ENCODE results near the gene S100A3.
A peak's percentile ranks its signal among the peaks of the same experiment; 100 is the strongest.
"Not testable (repeated sequence)": the region's sequence is repeated elsewhere in the genome, so short reads cannot be mapped to it uniquely, and the experiment has no call there.

S100A3 gene

DNA sequence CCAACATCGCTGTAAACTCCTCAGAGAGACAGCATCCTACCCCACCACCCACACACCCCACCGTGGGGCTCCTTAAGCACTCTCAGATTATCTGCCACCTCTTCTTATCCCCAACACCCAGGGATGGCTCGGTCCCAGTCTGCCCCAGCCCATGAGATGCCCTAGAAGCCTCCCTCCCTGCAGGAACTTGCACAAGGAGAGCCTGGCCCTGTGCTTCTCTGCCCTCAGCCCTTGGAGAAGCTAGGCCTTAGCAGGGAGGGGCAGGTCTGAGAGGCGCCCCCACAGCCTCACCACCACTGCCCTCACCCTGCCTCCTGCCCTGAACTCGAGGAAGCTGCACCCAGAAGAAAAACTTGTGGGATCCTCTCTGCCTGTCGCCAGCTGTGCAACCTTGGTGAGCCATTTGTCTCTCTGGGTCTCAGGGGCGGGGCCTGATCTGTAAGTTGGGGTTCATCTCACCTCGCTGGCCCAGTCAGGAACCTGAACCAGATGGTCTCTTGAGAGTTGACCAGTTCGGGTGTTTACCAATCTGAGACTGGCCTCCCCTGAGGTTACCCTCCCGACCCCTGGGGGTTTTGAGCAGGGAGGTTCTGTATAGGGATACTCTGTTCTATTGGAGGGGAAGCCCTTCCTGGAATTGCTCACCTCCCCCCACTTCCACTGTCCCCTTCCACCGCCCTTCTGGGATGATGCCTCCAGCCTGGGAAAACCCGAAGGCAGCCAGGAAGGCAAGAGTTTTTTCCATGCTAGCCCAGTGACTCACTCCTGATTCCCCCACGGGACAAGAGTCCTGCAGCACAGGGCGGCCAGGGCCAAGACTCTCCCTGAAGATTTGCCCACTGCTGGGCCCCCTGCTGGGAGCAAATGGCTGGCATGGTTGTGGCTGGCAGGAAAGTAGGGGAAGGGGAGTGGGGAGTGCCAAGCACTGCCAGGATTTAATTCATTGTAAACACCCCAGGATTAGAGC is at the start of gene S100A3:
TSS of gene S100A3 (minus strand) at position 537 of the 967 bp plus-strand sequence. CDS start 773 bp downstream, outside the sequence.
- DNase-seq: no peak

GRCh38 chr1:153598309-153599172 is 49.5 kb upstream of the S100A3 start:
- peak in 1 of 6 experiments; percentile 5 for DNase-seq

GRCh38 chr1:153597206-153597605 is 48.1 kb upstream of the S100A3 start:
- DNase-seq: no peak

GRCh38 chr1:153592748-153593147 is 43.7 kb upstream of the S100A3 start:
- DNase-seq: no peak

GRCh38 chr1:153588482-153588881 is 39.4 kb upstream of the S100A3 start:
- no peak for DNase-seq

- not testable (repeated sequence) for DNase-seq
Observed at GRCh38 chr1:153588033-153588432, 39.0 kb upstream of the S100A3 start.

GRCh38 chr1:153587314-153587713 is 38.3 kb upstream of the S100A3 start:
- DNase-seq: no peak

DNA sequence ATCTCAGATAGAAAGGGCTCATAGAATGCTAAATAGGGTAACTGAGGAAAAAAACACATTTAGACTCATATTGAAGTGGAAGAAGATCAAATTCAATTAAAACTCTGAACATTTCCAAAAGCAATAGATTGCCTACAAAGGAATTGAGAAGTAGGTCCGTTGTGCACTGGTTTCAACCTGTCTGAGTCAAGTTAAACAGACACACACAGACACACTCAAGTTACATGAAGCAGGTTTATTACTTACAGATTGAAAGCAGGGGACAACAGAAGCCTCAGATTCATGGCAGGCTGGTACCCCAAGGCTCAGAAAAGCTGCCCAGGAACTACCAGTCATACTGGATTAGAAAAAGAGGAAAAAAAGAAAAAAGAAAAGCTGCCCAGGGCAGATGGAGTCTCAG is 37.3 kb upstream of the S100A3 start:
- DNase-seq: no peak

DNA sequence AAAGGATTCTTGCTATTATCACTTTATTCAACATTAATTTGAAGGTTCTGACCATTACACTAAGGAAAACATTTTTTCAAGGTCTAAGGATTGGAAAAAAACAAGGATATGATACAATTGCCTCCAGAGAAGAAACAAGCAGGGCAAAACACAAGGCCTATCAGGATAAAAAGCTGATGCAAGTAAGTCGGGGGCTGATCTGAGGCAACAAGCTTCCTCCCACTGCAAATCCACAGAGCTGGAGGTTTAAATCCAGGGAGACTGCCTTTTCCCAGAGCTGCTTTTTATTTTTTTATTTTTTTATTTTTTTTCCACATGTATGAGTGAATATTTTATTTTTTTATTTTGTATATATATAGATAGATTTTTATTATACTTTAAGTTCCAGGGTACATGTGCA is 35.9 kb upstream of the S100A3 start:
- DNase-seq: no peak

DNA sequence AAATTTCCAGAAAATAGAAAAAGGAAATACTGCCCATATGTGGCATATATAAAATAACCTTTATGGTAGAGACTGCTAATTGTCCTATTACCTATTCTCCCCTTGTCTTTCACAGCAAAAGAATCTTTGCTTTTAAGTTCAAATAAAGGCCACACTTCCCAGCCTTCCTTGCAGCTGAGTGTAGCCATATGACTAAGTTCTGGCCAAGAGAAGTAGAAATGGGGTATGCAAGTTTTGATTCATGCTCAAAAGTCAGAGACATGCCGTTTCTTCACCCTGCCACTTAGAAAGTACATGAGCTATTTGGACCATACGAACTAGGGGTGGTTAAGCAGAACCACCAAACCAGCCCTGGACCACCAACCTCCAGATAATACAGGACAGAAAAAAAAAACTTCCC is 34.9 kb upstream of the S100A3 start:
- DNase-seq: no peak

DNA sequence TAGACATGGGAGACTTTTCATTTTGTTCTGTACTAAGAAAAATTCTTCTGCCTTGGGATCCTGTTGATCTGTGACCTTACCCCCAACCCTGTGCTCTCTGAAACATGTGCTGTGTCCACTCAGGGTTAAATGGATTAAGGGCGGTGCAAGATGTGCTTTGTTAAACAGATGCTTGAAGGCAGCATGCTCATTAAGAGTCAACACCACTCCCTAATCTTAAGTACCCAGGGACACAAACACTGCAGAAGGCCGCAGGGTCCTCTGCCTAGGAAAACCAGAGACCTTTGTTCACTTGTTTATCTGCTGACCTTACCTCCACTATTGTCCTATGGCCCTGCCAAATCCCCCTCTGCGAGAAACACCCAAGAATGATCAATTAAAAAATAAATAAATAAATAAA is 34.5 kb upstream of the S100A3 start:
- DNase-seq: not testable (repeated sequence)

GRCh38 chr1:153582836-153583235 is 33.8 kb upstream of the S100A3 start:
- DNase-seq: not testable (repeated sequence)

DNA sequence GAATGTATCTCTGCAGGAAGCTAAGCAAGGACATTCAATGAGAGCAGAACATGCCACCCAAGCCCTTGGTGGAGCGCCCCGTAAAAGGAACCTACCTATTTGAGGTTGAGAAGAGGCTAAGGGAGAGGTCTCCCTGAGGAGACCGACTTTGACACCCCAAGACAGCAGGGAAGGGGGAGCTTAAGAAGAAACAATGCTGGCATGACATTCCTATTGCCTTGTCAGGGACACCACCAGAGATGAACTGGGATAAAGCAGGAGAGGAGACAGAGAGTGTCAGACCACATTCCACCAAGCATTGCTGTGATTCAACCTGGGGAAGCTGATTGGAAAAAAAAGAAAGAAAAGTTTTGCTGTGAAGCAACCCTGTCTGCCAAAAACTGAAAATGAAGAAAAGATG is 29.9 kb upstream of the S100A3 start:
- DNase-seq: no peak

- no peak for DNase-seq
Observed at GRCh38 chr1:153578490-153578889, 29.4 kb upstream of the S100A3 start.

- no peak for DNase-seq
Observed at GRCh38 chr1:153577624-153578051, 28.6 kb upstream of the S100A3 start.

DNA sequence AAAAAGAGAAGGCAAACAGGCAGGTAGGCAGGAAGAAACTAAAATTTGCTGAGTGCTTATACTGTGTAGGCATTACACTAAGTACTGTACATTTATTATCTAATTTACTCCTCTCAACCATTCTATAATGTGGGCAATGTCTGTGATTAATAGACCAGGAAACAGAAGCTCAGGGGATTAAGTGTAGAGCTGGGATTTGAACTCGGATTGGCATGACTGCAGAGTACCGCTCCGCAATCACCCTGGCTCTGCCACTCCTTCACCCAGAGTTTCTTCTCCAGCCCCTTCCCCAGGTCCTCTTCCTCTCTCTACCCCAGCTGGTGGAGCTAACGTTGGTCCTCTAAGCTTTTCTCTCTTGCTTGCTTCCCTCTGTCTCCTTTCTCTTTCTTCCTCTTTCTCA is 28.1 kb upstream of the S100A3 start:
- no peak for DNase-seq

DNA sequence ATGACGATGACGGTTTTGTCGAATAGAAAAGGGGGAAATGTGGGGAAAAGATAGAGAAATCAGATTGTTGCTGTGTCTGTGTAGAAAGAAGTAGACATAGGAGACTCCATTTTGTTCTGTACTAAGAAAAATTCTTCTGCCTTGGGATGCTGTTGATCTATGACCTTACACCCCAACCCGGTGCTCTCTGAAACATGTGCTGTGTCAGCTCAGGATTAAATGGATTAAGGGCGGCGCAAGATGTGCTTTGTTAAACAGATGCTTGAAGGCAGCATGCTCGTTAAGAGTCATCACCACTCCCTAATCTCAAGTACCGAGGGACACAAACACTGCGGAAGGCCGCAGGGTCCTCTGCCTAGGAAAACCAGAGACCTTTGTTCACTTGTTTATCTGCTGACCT is 26.4 kb upstream of the S100A3 start:
- DNase-seq: not testable (repeated sequence)

- DNase-seq: not testable (repeated sequence)
Observed at GRCh38 chr1:153575081-153575491, 26.0 kb upstream of the S100A3 start.

GRCh38 chr1:153573351-153573750 is 24.3 kb upstream of the S100A3 start:
- DNase-seq: no peak

GRCh38 chr1:153572569-153573015 is 23.5 kb upstream of the S100A3 start:
- DNase-seq: peak; percentile 2 to 42 (median 27)

GRCh38 chr1:153571706-153572105 is 22.6 kb upstream of the S100A3 start:
- DNase-seq: no peak

DNA sequence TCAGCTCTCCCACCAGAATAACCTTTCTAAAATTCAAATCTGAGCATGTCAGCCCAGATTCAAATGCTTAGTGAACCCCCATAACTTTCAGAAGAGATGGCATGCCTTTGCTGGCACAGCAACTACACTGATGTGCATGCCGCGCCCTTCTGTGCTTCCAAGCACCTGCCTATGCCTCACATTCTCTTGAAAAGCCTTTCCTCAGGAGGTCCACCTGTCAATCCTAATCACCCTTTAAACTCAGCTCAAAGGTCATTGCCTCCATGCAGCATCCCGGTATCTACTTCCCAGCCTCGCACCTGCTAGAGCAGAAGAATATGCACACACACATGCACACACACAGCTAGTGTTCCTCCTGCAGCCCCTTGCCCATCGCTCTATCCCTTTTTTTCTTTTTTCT is 21.8 kb upstream of the S100A3 start:
- DNase-seq: no peak

GRCh38 chr1:153569465-153569864 is 20.4 kb upstream of the S100A3 start:
- DNase-seq: no peak
